Measurements from ENCODE around the gene TCP11L2.

TCP11L2 gene

GRCh38 chr12:106392759-106393158, 90.2 kb downstream of the TCP11L2 start (continued):
- TF ChIP-seq PRDM10 (tag by site-specific recombination; IDR thresholded peaks at IDR 0.05), result no peak
- TF ChIP-seq FEZF1 (tag by site-specific recombination; IDR thresholded peaks at IDR 0.05), result no peak
- no peak for TF ChIP-seq ZBTB44 (tag by site-specific recombination; IDR thresholded peaks at IDR 0.05)
- TF ChIP-seq ZNF16 (tag by site-specific recombination; IDR thresholded peaks at IDR 0.05; ENCODE audit: low read depth), result no peak
- no peak for TF ChIP-seq ZNF274 (IDR thresholded peaks at IDR 0.05; ENCODE audit: low read length)
- no peak for TF ChIP-seq ZNF274 (tag by site-specific recombination; IDR thresholded peaks at IDR 0.05; ENCODE audit: borderline replicate concordance)
- TF ChIP-seq ZNF174 (tag by site-specific recombination; IDR thresholded peaks at IDR 0.05), result no peak
- TF ChIP-seq ZNF391 (tag by site-specific recombination; IDR thresholded peaks at IDR 0.05; ENCODE audit: borderline replicate concordance, low read depth), result no peak
